Measurements from ENCODE around the gene ESR1.
"Not testable (repeated sequence)": the region's sequence is repeated elsewhere in the genome, so short reads cannot be mapped to it uniquely, and the experiment has no call there.

Gene ESR1

GRCh38 chr6:151814614-151815013 lies 7.1 kb downstream of the ESR1 start:
- DNase-seq = no peak

- no peak for DNase-seq
Measured at GRCh38 chr6:151822252-151823111, 15.0 kb downstream of the ESR1 start.

GRCh38 chr6:151826517-151827142 lies 19.1 kb downstream of the ESR1 start:
- DNase-seq = no peak

- no peak for DNase-seq
Measured at GRCh38 chr6:151832710-151833109, 25.2 kb downstream of the ESR1 start.

- no peak for DNase-seq
Measured at GRCh38 chr6:151835396-151835795, 27.9 kb downstream of the ESR1 start.

- DNase-seq = no peak
Measured at GRCh38 chr6:151837223-151837622, 29.7 kb downstream of the ESR1 start.

GRCh38 chr6:151842816-151843215 lies 35.3 kb downstream of the ESR1 start:
- no peak for DNase-seq

GRCh38 chr6:151847064-151847463 lies 39.6 kb downstream of the ESR1 start:
- DNase-seq = no peak

- no peak for DNase-seq
Measured at GRCh38 chr6:151850479-151851003, 43.1 kb downstream of the ESR1 start.

- no peak for DNase-seq
Measured at GRCh38 chr6:151858294-151858693, 50.8 kb downstream of the ESR1 start.

- no peak for DNase-seq
Measured at GRCh38 chr6:151862461-151862860, 55.0 kb downstream of the ESR1 start.

GRCh38 chr6:151867361-151867869 lies 59.9 kb downstream of the ESR1 start:
- not testable (repeated sequence) for DNase-seq

- DNase-seq = no peak
Measured at GRCh38 chr6:151869345-151869744, 61.9 kb downstream of the ESR1 start.

- no peak for DNase-seq
Measured at GRCh38 chr6:151869787-151870186, 62.3 kb downstream of the ESR1 start.

- DNase-seq = no peak
Measured at GRCh38 chr6:151870375-151870774, 62.9 kb downstream of the ESR1 start.

GRCh38 chr6:151875524-151875923 lies 68.0 kb downstream of the ESR1 start:
- DNase-seq = no peak

GRCh38 chr6:151876122-151876521 lies 68.6 kb downstream of the ESR1 start:
- DNase-seq = no peak

- DNase-seq = no peak
Measured at GRCh38 chr6:151877458-151877857, 70.0 kb downstream of the ESR1 start.

- DNase-seq = no peak
Measured at GRCh38 chr6:151881231-151881630, 73.7 kb downstream of the ESR1 start.

GRCh38 chr6:151882206-151882605 lies 74.7 kb downstream of the ESR1 start:
- DNase-seq = no peak

- no peak for DNase-seq
Measured at GRCh38 chr6:151885234-151885633, 77.8 kb downstream of the ESR1 start.

GRCh38 chr6:151891524-151891923 lies 84.0 kb downstream of the ESR1 start:
- no peak for DNase-seq

GRCh38 chr6:151894426-151894825 lies 86.9 kb downstream of the ESR1 start:
- DNase-seq = not testable (repeated sequence)

- DNase-seq = not testable (repeated sequence)
Measured at GRCh38 chr6:151899221-151899620, 91.7 kb downstream of the ESR1 start.
